Daoy (cell line): ENCODE measurements around the gene SLF2. TPM values are rescaled to one million over a fixed set of nuclear protein-coding genes. Genes with fewer than 3 reads are reported as not detected.
"Not testable (repeated sequence)": the region's sequence is repeated elsewhere in the genome, so short reads cannot be mapped to it uniquely, and the experiment has no call there.

ENCODE experiments used
- DNase-seq: peaks from one replicate; pipeline ENCODE4 v3.0.0-alpha.2; 2015; ENCODE audit warnings: low read depth
- total RNA-seq: library from RNA; depleted of rRNA; stranded (reverse); fragments of >200 nt; shearing (Covaris generic); gene quantifications from 2 replicates; pipeline ENCODE4 v1.2.3, GENCODE V29; 2014

Gene SLF2
- total RNA-seq, 1 experiment from 2014 or later = 16.6 TPM

GRCh38 chr10:100962351-100963080 lies 49.8 kb downstream of the SLF2 start:
- DNase-seq = no peak

GRCh38 chr10:100963826-100964225 lies 51.1 kb downstream of the SLF2 start:
- no peak for DNase-seq

DNA sequence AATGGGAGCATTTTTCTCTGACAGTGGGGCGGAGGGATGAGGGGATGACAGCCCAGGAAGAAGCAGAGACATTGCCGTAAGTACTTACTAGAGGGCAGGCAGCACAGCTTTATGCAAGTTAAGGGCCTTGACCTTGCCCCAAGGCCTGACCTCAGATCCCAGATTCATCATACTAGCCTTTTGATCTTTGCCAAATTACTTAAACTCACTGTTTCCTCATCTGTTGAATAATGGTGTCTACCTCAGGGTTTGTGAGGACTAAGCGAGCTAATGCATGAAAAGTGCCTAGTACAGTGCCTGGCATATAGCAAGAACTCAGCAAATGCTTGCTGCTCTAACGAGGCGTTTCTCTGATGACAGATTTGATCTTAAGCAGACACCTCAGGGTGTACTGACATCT lies 53.1 kb downstream of the SLF2 start:
- DNase-seq = no peak

DNA sequence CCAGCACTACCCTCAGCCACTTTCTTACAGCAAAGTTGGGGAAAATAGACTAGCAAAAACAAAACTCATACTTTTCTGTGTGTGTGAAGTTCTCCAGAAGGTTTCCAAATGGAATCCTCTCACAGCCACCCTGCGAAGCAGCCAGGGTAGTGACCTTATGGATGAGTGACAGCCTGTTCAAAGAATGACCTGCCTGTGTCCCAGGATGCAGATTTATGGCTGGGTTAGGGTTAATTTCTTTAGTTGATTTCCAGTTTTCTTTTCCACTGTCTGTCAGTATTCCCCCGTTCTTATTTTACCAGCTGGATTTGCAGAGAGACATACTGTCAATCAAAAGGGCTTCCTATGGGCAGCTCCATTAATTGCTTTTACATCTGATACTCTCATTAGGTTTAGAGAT lies 54.1 kb downstream of the SLF2 start:
- no peak for DNase-seq

DNA sequence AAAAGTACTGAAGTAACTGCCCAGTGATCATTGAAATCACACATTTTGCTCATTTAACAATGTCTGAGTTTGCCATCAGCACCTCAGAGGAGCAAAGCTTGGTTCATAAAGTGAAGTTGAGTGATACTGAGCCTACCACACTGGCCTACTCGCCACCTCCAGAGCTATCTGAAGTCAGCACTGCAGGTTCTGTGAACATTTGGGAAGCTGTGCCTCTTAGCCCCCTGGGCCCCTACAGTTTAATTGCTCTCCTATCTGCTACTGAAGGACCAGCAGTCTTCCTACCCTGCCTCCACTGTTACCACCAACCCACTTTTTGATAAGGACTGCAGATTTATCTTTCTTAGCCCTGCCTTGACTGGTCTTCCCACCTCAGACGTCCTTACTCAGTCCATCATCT lies 54.6 kb downstream of the SLF2 start:
- DNase-seq = no peak

- DNase-seq = no peak
Observed at GRCh38 chr10:100968062-100968736, 55.4 kb downstream of the SLF2 start.

DNA sequence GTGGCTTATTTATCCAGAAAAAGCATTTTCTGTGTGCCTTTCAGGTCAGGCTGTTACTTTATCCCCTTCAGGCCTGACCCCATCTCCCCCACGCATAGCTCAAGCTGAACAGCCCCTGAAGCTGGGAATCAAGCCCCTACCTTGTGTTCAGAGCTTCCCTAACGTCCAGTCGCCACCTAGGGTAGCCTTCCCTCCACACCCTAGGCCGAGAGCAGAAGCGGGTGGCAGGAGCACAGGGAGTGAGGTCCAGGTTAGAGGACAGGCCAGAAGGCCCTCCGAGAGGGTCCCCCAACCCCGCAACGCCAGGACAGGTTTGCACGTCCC lies 56.1 kb downstream of the SLF2 start:
- DNase-seq = no peak

DNA sequence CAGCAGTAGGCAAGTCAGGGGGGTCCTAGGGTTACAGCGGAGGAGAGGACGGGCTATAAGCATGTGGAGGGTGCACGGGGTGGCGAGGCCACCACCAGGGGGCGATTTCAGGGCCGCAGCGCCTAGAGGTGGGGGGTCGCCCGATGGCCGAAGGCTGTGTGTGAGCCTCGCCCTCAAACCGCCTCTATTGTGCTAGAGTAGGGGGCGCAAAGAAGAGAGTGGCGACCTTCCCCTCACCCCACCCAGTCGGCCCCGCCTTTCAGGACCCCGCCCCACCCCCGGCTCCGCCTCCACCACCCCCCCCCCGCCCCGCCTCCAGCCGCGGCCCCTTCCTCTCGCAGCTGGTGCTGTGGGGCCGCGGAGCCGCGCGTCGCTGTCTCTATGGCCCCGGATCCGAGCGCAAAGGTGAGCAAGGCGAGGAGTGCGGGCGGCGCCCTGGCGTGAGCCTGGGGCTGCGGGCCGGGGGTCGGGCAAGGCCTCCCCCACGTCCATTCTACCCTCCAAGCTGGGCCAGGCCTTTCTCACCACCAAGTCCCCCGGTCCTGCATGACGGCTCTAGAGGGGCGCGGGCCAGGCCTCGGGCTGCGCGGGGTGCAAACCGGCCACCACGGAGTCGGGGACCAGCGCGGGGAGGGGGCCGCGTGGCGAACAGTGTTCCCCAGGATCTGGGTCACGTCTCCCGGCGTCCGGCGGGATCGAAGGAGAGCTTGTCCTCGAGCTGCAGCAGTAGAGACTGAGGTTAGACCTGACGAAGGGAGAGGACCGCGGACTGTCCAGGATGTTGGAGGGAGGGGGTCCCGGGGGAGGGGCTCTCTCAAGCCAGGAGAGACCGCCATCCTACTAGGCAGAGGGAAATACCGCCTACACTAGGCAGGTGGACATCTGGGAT lies 56.7 kb downstream of the SLF2 start, which contains the start of gene SEMA4G:
Gene SEMA4G, plus strand, starts transcription at position 318 of the 889 bp plus-strand sequence. CDS start 3,409 bp downstream, outside the sequence.
- DNase-seq = peak; percentile 35

- no peak for DNase-seq
Observed at GRCh38 chr10:100970076-100970913, 57.5 kb downstream of the SLF2 start.

- no peak for DNase-seq
Observed at GRCh38 chr10:100970914-100971811, 58.4 kb downstream of the SLF2 start.

GRCh38 chr10:100972115-100972903 lies 59.5 kb downstream of the SLF2 start:
- no peak for DNase-seq

DNA sequence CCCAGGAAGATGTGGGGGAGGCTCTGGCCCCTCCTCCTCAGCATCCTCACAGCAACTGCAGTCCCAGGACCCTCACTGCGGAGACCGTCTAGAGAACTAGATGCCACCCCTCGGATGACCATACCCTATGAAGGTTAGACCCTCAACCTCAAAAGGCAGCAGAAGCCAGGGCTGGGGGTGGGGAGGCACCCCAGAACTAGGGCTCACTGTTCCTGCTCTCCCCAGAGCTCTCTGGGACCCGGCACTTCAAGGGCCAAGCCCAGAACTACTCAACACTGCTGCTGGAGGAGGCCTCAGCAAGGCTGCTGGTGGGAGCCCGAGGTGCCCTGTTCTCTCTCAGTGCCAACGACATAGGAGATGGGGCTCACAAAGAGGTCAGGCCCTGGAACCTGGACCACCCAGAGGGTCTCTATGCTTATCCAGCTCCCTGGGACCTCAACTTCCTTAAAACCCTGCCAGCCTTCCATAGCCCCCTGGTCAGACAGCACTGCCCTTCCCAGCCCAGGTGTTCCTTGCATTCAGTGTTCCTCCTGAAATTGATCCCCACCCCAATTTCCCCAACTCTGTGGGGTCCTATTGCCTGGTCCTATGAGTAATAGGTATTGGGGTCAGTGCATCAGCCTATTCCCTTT lies 60.3 kb downstream of the SLF2 start:
- no peak for DNase-seq

GRCh38 chr10:100975397-100975796 lies 62.6 kb downstream of the SLF2 start:
- not testable (repeated sequence) for DNase-seq

DNA sequence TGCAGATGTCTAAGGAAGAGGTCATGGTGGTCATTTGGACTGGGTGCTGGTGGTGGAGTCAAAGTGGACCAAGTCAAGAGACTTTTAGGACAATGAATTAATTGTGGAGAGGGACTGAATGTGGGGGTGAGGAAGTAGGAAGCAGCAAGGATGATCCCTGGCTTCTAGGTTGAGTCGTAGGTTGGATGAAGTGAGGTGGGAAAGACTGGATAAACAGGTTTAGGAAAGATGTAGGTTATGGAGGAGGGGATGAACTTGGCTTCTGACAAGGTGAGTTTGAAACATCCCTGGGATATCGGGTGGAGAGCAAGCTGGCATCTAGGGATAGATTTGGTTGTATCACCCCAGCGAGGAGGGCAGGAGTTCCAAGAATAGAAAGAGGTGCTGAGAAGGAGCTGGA lies 64.1 kb downstream of the SLF2 start:
- DNase-seq = no peak

DNA sequence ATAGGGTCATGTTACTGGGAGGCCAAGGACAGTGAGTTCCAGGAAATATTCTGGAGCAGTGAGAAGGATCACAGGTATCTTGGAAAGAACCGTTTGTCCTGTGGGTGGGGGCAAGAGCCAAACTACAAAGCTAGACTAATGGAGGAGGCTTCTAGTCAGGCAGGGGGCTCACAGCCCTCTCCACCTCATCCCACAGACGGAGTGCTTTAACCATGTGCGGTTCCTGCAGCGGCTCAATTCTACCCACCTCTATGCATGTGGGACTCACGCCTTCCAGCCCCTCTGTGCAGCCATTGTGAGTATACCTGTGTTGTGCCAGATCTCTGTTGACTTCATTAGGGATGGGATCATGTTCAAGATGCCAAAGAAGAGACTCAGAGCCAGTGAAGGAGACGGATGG lies 64.7 kb downstream of the SLF2 start:
- DNase-seq = no peak

GRCh38 chr10:100978121-100978900 lies 65.5 kb downstream of the SLF2 start:
- no peak for DNase-seq

DNA sequence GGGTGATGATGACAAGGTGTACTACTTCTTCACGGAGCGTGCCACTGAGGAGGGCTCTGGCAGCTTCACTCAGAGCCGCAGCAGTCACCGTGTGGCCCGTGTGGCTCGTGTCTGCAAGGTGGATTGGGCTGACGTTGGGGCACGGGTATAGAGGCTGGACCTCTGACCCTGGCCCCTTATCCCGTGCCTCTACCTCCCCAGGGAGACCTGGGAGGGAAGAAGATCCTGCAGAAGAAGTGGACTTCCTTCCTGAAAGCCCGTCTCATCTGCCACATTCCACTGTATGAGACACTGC lies 66.1 kb downstream of the SLF2 start:
- no peak for DNase-seq

GRCh38 chr10:100979791-100980272 lies 67.1 kb downstream of the SLF2 start:
- no peak for DNase-seq
